GM12801 (cell line): ENCODE data around the gene PLP1.

Experiments used
- TF ChIP-seq, protein P1 (sequence below): IDR thresholded peaks from one replicate; pipeline ENCODE4 v1.5.1; 2011; ENCODE audit warnings: control low read depth; ENCODE audit not compliant: insufficient read length; ENCODE audit errors: extremely low read depth

The PLP1 gene

DNA sequence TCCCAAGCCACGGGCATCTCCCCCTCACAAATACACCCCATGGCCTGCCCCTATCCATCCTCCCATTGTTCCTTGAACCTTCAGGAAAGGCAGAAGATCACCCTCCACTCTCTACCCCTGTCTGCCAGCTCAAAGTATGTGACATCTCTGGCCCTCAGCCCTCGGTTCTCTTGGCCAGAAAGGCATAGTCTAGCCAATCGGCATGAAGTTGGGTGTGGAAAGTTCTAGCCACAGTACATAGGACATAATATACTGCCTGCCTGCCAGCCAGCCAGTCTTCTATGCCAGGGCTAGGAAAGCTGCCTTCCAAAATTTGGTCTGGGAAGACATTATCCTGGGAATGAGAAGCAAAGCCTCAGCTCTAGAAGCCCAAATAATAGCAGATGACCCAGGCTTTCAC lies 3.2 kb upstream of the PLP1 start:
- TF ChIP-seq, protein P1, sequence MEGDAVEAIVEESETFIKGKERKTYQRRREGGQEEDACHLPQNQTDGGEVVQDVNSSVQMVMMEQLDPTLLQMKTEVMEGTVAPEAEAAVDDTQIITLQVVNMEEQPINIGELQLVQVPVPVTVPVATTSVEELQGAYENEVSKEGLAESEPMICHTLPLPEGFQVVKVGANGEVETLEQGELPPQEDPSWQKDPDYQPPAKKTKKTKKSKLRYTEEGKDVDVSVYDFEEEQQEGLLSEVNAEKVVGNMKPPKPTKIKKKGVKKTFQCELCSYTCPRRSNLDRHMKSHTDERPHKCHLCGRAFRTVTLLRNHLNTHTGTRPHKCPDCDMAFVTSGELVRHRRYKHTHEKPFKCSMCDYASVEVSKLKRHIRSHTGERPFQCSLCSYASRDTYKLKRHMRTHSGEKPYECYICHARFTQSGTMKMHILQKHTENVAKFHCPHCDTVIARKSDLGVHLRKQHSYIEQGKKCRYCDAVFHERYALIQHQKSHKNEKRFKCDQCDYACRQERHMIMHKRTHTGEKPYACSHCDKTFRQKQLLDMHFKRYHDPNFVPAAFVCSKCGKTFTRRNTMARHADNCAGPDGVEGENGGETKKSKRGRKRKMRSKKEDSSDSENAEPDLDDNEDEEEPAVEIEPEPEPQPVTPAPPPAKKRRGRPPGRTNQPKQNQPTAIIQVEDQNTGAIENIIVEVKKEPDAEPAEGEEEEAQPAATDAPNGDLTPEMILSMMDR = no peak

DNA sequence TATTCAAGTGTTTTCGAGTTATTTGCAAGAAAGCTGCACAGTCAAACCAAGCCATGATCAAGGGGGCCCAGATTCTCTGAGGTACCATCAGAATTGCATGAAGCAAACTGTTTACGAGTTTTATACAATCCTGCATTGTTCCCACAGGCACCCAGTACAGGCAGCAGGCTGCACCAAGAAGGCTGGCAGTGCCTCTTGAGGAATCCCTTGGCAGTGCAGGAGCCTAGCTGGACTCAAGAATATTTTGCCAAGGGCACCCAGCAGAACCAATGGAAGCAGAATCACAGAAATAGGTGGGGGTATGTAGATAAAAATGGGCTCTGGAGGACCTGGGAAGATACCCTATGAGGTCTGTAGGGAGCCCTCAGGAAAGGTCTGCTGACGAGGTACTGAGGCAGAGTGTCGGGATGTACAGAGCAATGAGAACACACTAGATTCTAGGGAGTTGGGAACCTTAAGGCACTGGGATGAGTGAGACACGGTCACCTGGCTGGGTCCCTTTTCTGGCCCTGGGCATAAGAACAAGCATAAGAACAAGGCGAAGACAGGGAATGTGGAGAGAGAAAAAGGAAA lies 2.5 kb upstream of the PLP1 start:
- TF ChIP-seq, protein P1 = no peak

DNA sequence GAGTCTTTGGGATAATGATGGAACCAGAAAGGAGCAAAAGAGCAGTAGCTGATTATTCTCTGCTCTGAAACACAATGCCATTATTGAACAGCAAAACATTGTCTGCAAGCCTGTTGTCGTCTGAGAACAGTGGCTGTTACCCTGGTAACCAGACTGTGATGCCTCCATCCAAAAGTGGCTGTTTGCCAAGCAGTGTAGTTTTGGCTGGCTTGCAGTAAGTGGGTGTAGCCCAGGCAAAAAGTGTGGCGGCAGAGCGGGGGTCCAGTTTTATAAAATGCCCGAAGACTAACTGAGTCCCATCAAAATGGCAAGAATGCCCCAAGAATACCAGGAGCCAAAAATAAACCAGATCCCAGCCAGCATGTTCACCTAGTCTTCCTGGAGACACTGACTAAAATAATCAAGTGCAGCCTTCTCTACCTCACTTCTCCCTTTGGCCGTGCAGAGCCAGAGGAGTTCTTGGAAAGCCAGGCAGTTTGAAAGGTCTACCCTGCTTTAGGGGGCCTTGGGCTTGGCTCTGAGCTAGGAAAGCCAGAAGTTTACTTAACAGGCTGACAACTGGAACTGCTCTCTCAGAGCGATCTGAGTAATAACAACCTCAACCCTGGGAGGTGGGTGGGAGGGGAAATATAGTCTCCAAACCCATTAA lies 2.6 kb downstream of the PLP1 start:
- TF ChIP-seq, protein P1 = no peak

DNA sequence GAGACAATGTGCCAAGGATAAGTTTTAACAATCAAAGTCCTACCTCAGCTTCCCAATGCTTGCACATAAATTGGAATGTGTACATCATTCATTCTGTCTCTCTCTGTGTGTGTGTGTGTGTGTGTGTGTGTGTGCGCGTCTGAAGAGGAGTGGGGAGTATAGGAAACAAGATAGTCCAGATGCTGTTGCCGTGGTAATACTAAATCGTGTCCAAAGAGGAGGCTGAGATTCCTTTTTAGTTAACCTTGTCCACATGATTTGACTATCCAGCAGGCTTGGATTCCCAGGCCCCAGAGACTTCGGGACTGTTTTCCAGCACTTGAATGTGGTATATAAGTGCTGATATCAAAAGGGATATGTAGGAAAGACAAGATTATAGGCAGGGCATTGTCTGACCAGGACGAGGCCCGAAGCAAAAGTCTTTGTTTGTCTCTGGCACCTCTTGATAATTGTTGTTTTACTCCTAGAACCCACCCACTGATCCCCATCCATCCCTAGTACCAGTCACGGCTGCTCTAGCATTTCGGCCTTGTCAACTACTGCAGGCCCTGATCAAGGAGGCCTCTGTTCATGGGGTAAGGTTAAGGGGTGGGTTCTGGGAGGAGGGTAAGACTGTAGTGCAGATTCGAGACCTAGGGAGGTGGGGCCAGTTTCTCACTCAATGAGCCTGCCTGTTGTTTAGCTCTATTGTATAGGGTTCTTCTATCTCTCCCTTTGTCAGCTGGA lies 3.9 kb downstream of the PLP1 start:
- TF ChIP-seq, protein P1 = no peak

DNA sequence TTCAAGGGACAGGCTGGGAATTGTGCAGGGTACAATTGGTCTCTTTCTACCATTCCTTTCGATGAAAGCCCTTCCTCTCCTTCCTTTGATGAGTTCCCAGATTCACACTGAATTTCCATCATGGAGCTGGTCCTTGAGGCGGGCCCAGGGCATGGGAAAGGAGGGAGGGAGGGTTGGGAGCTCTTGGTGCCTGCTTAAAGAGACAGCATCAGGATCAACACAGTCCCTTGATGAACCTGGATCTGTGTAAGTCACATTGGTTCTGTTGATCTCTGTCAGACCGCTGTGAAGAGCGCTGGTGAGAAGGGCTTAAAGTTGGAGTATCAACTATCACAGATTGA lies 4.4 kb downstream of the PLP1 start:
- TF ChIP-seq, protein P1 = no peak

DNA sequence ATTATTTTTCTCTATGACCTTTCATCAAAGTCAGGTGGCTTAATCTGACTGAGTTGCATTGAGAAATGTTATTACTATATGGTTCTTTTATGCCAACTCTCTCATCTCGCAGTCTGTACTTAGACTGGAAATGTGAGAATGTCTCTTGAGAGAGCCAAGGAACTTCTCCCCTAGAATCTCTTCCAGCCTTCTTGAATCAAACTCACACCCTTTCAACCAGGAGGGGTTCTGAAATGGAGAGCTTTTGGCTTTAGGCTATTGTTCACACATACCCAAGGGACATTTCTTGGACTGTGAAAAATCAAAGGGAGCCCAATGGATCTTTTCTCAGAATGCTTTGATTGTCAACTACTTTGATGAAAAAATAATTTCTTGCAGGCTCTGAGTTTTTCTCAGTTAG lies 5.1 kb downstream of the PLP1 start:
- TF ChIP-seq, protein P1 = no peak

DNA sequence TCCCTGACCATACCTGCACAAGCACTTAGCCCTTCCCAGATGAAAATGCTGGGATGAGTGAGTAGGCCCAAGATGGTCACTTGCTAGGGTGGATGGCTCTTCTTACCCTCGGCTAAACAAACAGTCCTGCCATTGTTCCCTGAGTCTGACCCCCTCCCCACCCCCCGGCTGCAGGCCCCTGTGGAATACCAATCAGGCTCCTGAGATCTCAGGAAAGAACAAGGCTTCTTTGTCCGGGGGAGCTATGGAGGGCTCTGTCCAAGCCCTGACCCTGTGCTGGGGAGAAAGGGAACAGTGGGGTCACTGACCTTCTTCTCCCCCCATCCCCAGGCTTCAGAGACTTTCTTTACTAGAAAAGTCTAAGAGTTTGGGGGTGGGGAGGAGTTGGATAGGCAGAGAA lies 6.0 kb downstream of the PLP1 start:
- TF ChIP-seq, protein P1 = no peak
